ENCODE measurements around the gene ZFYVE28. TPM values are rescaled to one million over a fixed set of nuclear protein-coding genes. Genes with fewer than 3 reads are reported as not detected.

ZFYVE28 gene
- polyA plus RNA-seq, 6 donors from 2014 or later = 0.71 to 2.9 (median 1.4) TPM

GRCh38 chr4:2264481-2265041 is 153.9 kb downstream of the ZFYVE28 start:
- H3K27me3 Mint-ChIP-seq = no peaks in the 10 kb centered on the region
- no peaks in the 10 kb centered on the region for H3K9me3 Mint-ChIP-seq
- H3K4me1 Mint-ChIP-seq = peaks cover 0 to 9% (median 0%) of the 10 kb centered on the region in 3 donors
- no peaks in the 10 kb centered on the region for H3K36me3 Mint-ChIP-seq
- peak overlapping the region in 2 of 8 donors; percentile 8 to 61 for H3K4me3 Mint-ChIP-seq
- H3K27ac Mint-ChIP-seq = peak overlapping the region in 2 of 6 donors; percentile 47 to 88
- no peak for ATAC-seq (ENCODE audit: low read depth in 2 of 2)
- DNase-seq = no peak

- DNase-seq (no peak), ATAC-seq (ENCODE audit: low read depth in 2 of 2) (no peak)
- Mint-ChIP-seq H3K36me3 (no peaks in the 10 kb centered on the region), H3K27ac (peak overlapping the region in 3 of 6 donors; percentile 85 to 96 (median 88)), H3K4me3 (peak overlapping the region in 6 of 8 donors; percentile 9 to 91 (median 78)), H3K4me1 (peaks cover 0 to 10% (median 0%) of the 10 kb centered on the region in 3 donors), H3K9me3 (no peaks in the 10 kb centered on the region), H3K27me3 (no peaks in the 10 kb centered on the region)
Observed at GRCh38 chr4:2263926-2264321, 154.5 kb downstream of the ZFYVE28 start.

- Mint-ChIP-seq H3K36me3 (no peaks in the 10 kb centered on the region), H3K4me1 (peaks cover 0 to 11% (median under 1%) of the 10 kb centered on the region in 3 donors), H3K27me3 (no peaks in the 10 kb centered on the region), H3K27ac (peak overlapping the region in 5 of 6 donors; percentile 38 to 96 (median 90)), H3K4me3 (peak overlapping the region; percentile 75 to 93 (median 80)), H3K9me3 (no peaks in the 10 kb centered on the region)
- DNase-seq (no peak), ATAC-seq (ENCODE audit: low read depth in 2 of 2) (no peak)
Observed at GRCh38 chr4:2262944-2263250, 155.5 kb downstream of the ZFYVE28 start.

DNA sequence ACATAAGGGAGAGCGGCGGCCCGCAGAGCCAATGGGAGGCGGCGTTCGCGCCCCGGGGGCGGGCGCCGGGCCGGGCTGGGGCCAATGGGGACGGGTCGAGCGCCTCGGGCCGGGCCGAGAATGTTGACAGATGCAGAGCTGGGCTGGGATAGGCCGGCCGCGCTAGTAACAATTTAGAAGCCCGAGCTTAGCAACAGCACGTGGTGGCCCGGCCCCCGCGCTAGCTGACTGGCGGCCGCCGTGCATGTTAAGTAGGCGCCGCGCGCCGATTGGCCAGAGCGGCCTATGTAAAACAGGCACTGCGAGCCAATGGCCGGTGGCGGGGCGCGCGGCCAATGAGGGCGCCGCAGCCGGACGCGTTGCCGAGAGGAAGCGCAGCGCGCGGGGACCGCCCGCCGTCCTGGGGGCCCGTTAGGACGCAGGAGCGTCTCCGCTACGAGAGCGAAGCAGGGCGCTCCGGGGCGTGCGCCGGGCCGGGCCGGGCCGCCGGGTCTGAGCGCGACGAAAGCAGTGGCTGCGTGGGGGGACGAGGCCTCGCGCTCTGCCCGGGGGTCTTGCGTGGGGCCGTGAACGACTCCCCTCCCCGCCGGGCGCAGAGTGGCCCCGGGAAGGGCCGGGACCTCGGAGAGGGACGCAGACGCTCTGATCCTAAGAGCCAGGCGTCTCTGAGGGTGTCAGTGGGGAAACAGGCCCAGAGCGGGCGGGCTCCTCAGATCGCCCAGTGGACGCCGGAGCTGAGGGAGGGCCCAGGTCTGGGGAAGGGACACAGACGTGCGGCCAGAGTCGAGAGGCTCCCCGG is 156.1 kb downstream of the ZFYVE28 start:
- DNase-seq = peak; percentile 99
- peak; percentile 85 to 88 for ATAC-seq (ENCODE audit: low read depth in 2 of 2)
- Mint-ChIP-seq H3K36me3 (no peaks in the 10 kb centered on the region), H3K27me3 (no peaks in the 10 kb centered on the region), H3K9me3 (no peaks in the 10 kb centered on the region), H3K27ac (peak overlapping the region in 4 of 6 donors; percentile 88 to 96 (median 92)), H3K4me3 (peak overlapping the region; percentile 73 to 93 (median 82)), H3K4me1 (peaks cover 0 to 14% (median 6%) of the 10 kb centered on the region in 3 donors)

DNA sequence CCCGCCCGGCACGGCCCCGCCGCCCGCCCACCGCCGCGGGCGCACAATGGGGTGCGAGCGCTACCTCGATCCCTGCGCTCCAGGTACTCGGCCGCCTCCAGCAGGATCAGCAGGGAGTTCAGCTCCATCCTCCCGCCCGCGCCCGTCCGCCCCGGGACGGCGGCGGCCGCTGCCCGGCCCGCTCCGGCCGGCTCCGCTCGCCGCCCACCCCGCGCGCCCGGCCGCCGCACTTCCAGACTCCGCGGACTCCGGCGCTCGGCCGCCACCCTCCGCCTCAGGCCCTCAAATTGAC is 156.6 kb downstream of the ZFYVE28 start, which contains the start of gene MXD4:
TSS of gene MXD4 (minus strand) at position 257 of the 292 bp plus-strand sequence. CDS start at position 128, 129 bp downstream.
- Mint-ChIP-seq H3K4me3 (peak within 1 kb of the TSS; percentile 74 to 93 (median 84)), H3K9me3 (no peaks in the 10 kb centered on the region), H3K36me3 (no peaks in the 10 kb centered on the region), H3K27me3 (no peaks in the 10 kb centered on the region), H3K27ac (peak within 1 kb of the TSS in 5 of 6 donors; percentile 38 to 96 (median 90)), H3K4me1 (peaks cover 4 to 17% (median 11%) of the 10 kb centered on the region in 3 donors)
- DNase-seq = no peak
- ATAC-seq (ENCODE audit: low read depth in 2 of 2) = peak in 1 of 2 donors; percentile 0

GRCh38 chr4:2261110-2261852 is 157.2 kb downstream of the ZFYVE28 start:
- peak; percentile 55 for DNase-seq
- H3K4me1 Mint-ChIP-seq = peaks cover 6 to 18% (median 13%) of the 10 kb centered on the region in 3 donors
- H3K9me3 Mint-ChIP-seq = no peaks in the 10 kb centered on the region
- ATAC-seq (ENCODE audit: low read depth in 2 of 2) = peak; percentile 10 to 12
- no peaks in the 10 kb centered on the region for H3K27me3 Mint-ChIP-seq
- peak overlapping the region in 2 of 6 donors; percentile 19 to 88 for H3K27ac Mint-ChIP-seq
- peak overlapping the region; percentile 42 to 93 (median 81) for H3K4me3 Mint-ChIP-seq
- H3K36me3 Mint-ChIP-seq = no peaks in the 10 kb centered on the region

- Mint-ChIP-seq H3K4me1 (peaks cover 6 to 18% (median 13%) of the 10 kb centered on the region in 3 donors), H3K4me3 (peak overlapping the region; percentile 42 to 90 (median 77)), H3K36me3 (no peaks in the 10 kb centered on the region), H3K27ac (peak overlapping the region in 3 of 6 donors; percentile 12 to 80 (median 19)), H3K9me3 (no peaks in the 10 kb centered on the region), H3K27me3 (no peaks in the 10 kb centered on the region)
- DNase-seq (no peak), ATAC-seq (ENCODE audit: low read depth in 2 of 2) (no peak)
Observed at GRCh38 chr4:2260344-2261109, 157.9 kb downstream of the ZFYVE28 start.

DNA sequence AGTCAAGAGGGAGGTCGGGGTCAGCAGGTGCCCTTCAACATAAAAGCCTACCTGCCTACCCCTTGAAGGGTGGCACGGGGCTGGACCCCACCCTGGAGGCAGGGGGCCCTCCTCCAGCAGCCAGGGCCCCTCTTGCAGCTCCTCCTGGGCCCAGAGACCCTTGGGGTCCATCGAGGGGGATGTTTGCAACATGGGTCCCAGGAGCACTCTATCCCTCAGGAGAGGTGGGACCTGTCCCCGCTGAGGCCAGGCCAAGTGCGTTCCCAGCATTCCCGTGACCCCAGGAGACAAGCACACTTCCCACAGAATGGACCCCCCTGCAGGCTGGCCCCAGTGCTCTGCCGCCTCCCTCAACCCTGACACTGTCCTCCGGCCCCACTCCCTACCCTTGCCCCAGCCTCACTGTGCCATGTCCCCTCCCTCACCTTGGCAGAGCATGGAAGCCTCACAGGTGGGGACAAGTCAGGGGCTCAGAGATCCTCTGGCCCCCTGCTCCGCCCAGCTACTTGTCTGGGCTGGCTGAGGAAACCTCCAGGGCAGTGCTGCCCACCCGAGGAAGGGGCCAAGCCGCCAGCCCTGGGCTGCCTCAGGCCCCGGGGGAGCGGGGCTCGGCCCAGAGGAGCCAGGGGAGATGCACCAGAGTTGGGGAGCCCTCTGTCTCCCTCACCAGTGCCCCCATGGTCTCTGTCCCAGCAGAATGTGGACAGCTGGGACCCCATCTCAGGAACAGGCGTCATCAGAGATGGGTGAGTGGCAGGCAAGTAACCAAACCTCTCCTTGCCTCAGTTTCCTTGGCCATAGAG is 158.7 kb downstream of the ZFYVE28 start:
- peaks cover 10 to 20% (median 17%) of the 10 kb centered on the region in 3 donors for H3K4me1 Mint-ChIP-seq
- DNase-seq = no peak
- H3K27me3 Mint-ChIP-seq = no peaks in the 10 kb centered on the region
- ATAC-seq (ENCODE audit: low read depth in 2 of 2) = no peak
- H3K36me3 Mint-ChIP-seq = no peaks in the 10 kb centered on the region
- H3K4me3 Mint-ChIP-seq = peak overlapping the region; percentile 9 to 85 (median 70)
- no peak overlapping the region for H3K27ac Mint-ChIP-seq
- H3K9me3 Mint-ChIP-seq = no peaks in the 10 kb centered on the region

- DNase-seq (no peak), ATAC-seq (ENCODE audit: low read depth in 2 of 2) (no peak)
- Mint-ChIP-seq H3K36me3 (no peaks in the 10 kb centered on the region), H3K27me3 (no peaks in the 10 kb centered on the region), H3K27ac (no peak overlapping the region), H3K4me3 (peak overlapping the region in 3 of 8 donors; percentile 23 to 73 (median 27)), H3K4me1 (peaks cover 10 to 26% (median 23%) of the 10 kb centered on the region in 3 donors), H3K9me3 (no peaks in the 10 kb centered on the region)
Observed at GRCh38 chr4:2259036-2259540, 159.4 kb downstream of the ZFYVE28 start.

DNA sequence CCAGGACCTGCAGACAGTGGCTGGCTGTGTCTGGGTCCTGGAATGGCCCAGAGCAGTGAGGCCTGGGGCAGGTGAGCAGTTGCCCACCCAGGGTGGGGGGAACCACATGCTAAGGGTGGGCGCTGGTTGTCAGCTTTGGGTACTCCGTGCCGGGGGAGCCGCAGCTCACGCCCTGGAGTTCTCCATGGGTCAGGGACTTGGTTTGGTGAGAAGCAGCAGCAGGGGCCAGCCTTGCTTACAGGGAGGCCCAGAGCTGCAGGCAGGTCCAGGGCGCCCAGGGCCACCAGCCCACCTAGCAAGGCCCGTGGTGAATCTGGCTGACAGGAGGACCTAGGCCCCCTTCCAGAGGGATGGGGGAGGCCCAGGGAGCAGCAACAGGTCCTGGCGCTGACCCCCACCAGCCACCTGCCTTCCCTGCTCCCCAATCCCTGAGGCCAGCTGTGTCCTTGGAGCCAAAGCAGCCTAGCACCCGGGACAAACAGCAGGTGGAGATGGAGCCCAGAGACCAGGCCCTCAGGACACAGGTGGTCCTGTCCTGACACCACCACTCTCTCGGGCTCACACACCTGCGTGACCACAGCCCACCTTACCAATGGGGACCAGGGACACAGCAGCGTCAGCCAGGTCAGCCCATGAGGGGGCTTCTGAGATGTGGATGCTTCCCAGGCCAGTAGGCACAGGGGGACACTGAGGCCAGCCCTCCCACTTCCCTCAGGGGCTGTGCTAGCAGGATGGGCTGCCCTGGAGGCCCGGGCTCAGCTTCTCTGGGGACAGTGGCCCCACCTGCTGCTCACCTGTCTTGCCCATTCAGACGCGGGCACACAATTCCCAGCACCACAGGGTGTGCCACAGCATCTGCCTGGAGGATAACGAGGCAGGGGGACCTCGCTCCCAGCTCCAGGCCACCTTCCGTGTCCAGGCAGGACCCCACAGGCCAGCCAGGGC is 160.1 kb downstream of the ZFYVE28 start:
- no peak for DNase-seq
- no peaks in the 10 kb centered on the region for H3K9me3 Mint-ChIP-seq
- peak overlapping the region in 2 of 8 donors; percentile 13 to 24 for H3K4me3 Mint-ChIP-seq
- H3K27ac Mint-ChIP-seq = peak overlapping the region in 1 of 6 donors; percentile 44
- H3K4me1 Mint-ChIP-seq = peaks cover 10 to 25% (median 24%) of the 10 kb centered on the region in 3 donors
- H3K36me3 Mint-ChIP-seq = no peaks in the 10 kb centered on the region
- H3K27me3 Mint-ChIP-seq = no peaks in the 10 kb centered on the region
- no peak for ATAC-seq (ENCODE audit: low read depth in 2 of 2)

- Mint-ChIP-seq H3K27me3 (no peaks in the 10 kb centered on the region), H3K36me3 (no peaks in the 10 kb centered on the region), H3K9me3 (no peaks in the 10 kb centered on the region), H3K4me1 (peaks cover 13 to 24% (median 22%) of the 10 kb centered on the region in 3 donors), H3K27ac (peak overlapping the region in 2 of 6 donors; percentile 44 to 48), H3K4me3 (peak overlapping the region in 3 of 8 donors; percentile 13 to 24 (median 24))
- DNase-seq (no peak), ATAC-seq (ENCODE audit: low read depth in 2 of 2) (no peak)
Observed at GRCh38 chr4:2257361-2258081, 160.9 kb downstream of the ZFYVE28 start.

All from naive B cell (primary cell).